B cell (primary cell): Measurements from ENCODE around the gene HTT. TPM values are rescaled to one million over a fixed set of nuclear protein-coding genes. Genes with fewer than 3 reads are reported as not detected.

ENCODE experiments used
- ATAC-seq: fragments of 200-7000 bp; cut with Tn5 transposase; one replicate; pipeline ENCODE4 v1.10.0; 2021; ENCODE audit warnings: low read depth, mild to moderate bottlenecking, moderate number of reproducible peaks, moderate library complexity
- CTCF ChIA-PET: fragments of 350-600 bp; sonication (Branson Sonifier 250); formaldehyde crosslinking; loops from one replicate; lab custom pipeline; 2021; ENCODE audit warnings: antibody characterized with exemption, inconsistent platforms; lab: Charles Lee
- POLR2A ChIA-PET: fragments of 350-600 bp; sonication (Branson Sonifier 250); formaldehyde crosslinking; loops from one replicate; lab custom pipeline; 2021; ENCODE audit warnings: antibody characterized with exemption; lab: Charles Lee
- DNase-seq: peaks from one replicate; pipeline ENCODE4 v3.0.0; 2013
- H2AFZ ChIP-seq: 2 replicates; pipeline ENCODE4 v1.6.1; 2012; ENCODE audit warnings: mild to moderate bottlenecking, low read depth, low read length; ENCODE audit not compliant: insufficient read depth, poor library complexity, severe bottlenecking
- H3K27ac ChIP-seq, 2 donors: 1 replicate in 1 of 2; 2 replicates in 1 of 2; pipeline ENCODE4 v1.5.1; 2012 to 2013; ENCODE audit warnings: low read length in 2 of 2, mild to moderate bottlenecking in 2 of 2, moderate library complexity in 1 of 2
- H3K27me3 ChIP-seq, 4 experiments: fragments of 200-600 bp in 1 of 4; sonication (generic) in 1 of 4; replicated peaks in 1 of 4; 1 replicate in 2 of 4; 2 replicates in 2 of 4; pipeline versions ENCODE4 v1.6.1 to v1.7.0; 2013 to 2016; ENCODE audit warnings: low read length in 3 of 4, mild to moderate bottlenecking in 2 of 4, mixed read lengths in 1 of 4, moderate library complexity in 1 of 4; ENCODE audit not compliant: insufficient read depth in 4 of 4, control insufficient read depth in 3 of 4; ENCODE audit errors: control extremely low read depth in 1 of 4
- H3K36me3 ChIP-seq, 2 experiments: replicated peaks in 1 of 2; 1 replicate in 1 of 2; 2 replicates in 1 of 2; pipeline versions ENCODE4 v1.6.1 to v1.7.1; 2013; ENCODE audit warnings: low read length in 1 of 2; ENCODE audit not compliant: insufficient read depth in 2 of 2, control insufficient read depth in 1 of 2; ENCODE audit errors: control extremely low read depth in 1 of 2, extremely low read depth in 1 of 2
- H3K4me1 ChIP-seq, 2 donors: fragments of 200-600 bp in 1 of 2; sonication (generic) in 1 of 2; 1 replicate in 1 of 2; 2 replicates in 1 of 2; pipeline versions ENCODE4 v1.5.1 to v1.6.1; 2013 to 2017; ENCODE audit warnings: low read length in 2 of 2; ENCODE audit not compliant: control insufficient read depth in 2 of 2, insufficient read depth in 2 of 2
- H3K4me2 ChIP-seq: replicated peaks from 2 replicates; pipeline ENCODE3; 2012; ENCODE audit warnings: mild to moderate bottlenecking, low read depth, low read length; ENCODE audit not compliant: poor library complexity, severe bottlenecking
- H3K4me3 ChIP-seq, 5 experiments: fragments of 200-600 bp in 1 of 5; sonication (generic) in 1 of 5; 1 replicate in 3 of 5; 2 replicates in 2 of 5; pipeline versions ENCODE4 v1.5.1 to v1.7.0; 2011 to 2016; ENCODE audit warnings: low read length in 4 of 5, mild to moderate bottlenecking in 4 of 5, low read depth in 2 of 5, control low read depth in 1 of 5, moderate library complexity in 1 of 5; ENCODE audit not compliant: insufficient read depth in 1 of 5; ENCODE audit errors: control extremely low read depth in 1 of 5, extremely low read depth in 1 of 5
- H3K79me2 ChIP-seq: fragments of 200-600 bp; sonication (generic); one replicate; pipeline ENCODE4 v1.6.0; 2016; ENCODE audit warnings: low read length; ENCODE audit not compliant: control insufficient read depth, insufficient read depth
- H3K9ac ChIP-seq: fragments of 200-600 bp; sonication (generic); 2 replicates; pipeline ENCODE4 v1.6.1; 2017; ENCODE audit warnings: mild to moderate bottlenecking, low read length, moderate library complexity
- H3K9me3 ChIP-seq, 3 donors: one replicate each; pipeline versions ENCODE4 v1.6.1 to v1.7.1; 2013; ENCODE audit warnings: low read length in 2 of 3; ENCODE audit not compliant: control insufficient read depth in 2 of 3, insufficient read depth in 1 of 3; ENCODE audit errors: control extremely low read depth in 1 of 3
- H4K20me1 ChIP-seq: 2 replicates; pipeline ENCODE4 v1.6.0; 2012; ENCODE audit warnings: mild to moderate bottlenecking, low read length; ENCODE audit not compliant: insufficient read depth, control insufficient read depth, poor library complexity, severe bottlenecking
- H3K27ac Mint-ChIP-seq: one replicate; pipeline ENCODE4 v1.8.0; 2021; ENCODE audit warnings: mixed read lengths
- H3K27me3 Mint-ChIP-seq: one replicate; pipeline ENCODE4 v1.8.0; 2021; ENCODE audit warnings: mixed read lengths
- H3K4me1 Mint-ChIP-seq: one replicate; pipeline ENCODE4 v1.8.0; 2021; ENCODE audit warnings: mixed read lengths
- H3K4me3 Mint-ChIP-seq: one replicate; pipeline ENCODE4 v1.8.0; 2021; ENCODE audit warnings: mixed read lengths
- H3K9me3 Mint-ChIP-seq: one replicate; pipeline ENCODE4 v1.8.0; 2022; ENCODE audit warnings: mixed read lengths; ENCODE audit not compliant: insufficient read depth
- CTCF ChIP-seq: fragments of 200-600 bp; IDR thresholded peaks from one replicate; pipeline ENCODE4 v1.8.0; 2022; ENCODE audit warnings: antibody characterized with exemption, mild to moderate bottlenecking
- EZH2 ChIP-seq: IDR thresholded peaks from 2 replicates; pipeline ENCODE4 v1.6.1; 2012; ENCODE audit warnings: borderline replicate concordance, low read depth, mild to moderate bottlenecking, moderate library complexity, low read length; ENCODE audit not compliant: insufficient read depth, poor library complexity, severe bottlenecking
- WGBS: methylation state at CpG from one replicate; pipeline ENCODE4 v1.1.5; 2013; ENCODE audit warnings: missing lambda C conversion rate; ENCODE audit not compliant: insufficient coverage; 5-methylcytosine and 5-hydroxymethylcytosine counted together
- intact Hi-C: fragments of 100-400 bp; cut with micrococcal nuclease; formaldehyde crosslinking; loops from one replicate; pipeline ENCODE4 v1.10.0; 2022
- polyA plus RNA-seq: library from polyadenylated mRNA; depleted of rRNA; stranded (reverse); fragments of >200 nt; gene quantifications from 2 replicates; pipeline ENCODE4 v1.2.3, GENCODE V29; 2012
- total RNA-seq, 2 donors: library from RNA; stranded (reverse); fragments of 120-200 nt in 1 of 2; gene quantifications; 1 replicate in 1 of 2; 2 replicates in 1 of 2; pipeline versions ENCODE4 v1.2.3 to v1.2.4, GENCODE V29; 2013 to 2022

HTT gene
- total and polyA plus RNA-seq, 2 donors (not counting 1 experiment from before 2014, with no cell fraction given), result 52.8 to 195 TPM

GRCh38 chr4:3239998-3240920, 165.8 kb downstream of the HTT start:
- no peaks in the 10 kb centered on the region for H3K9me3 Mint-ChIP-seq
- H3K27ac ChIP-seq, result no peak overlapping the region
- no peak overlapping the region for H2AFZ ChIP-seq
- no peak overlapping the region for H3K4me2 ChIP-seq
- ATAC-seq (no peak), DNase-seq (no peak)
- ChIA-PET POLR2A (no interaction called here), CTCF (no interaction called here)
- H3K9ac ChIP-seq, result no peak overlapping the region
- H3K4me1 Mint-ChIP-seq, result peaks cover 1% of the 10 kb centered on the region
- no peak overlapping the region for H3K4me3 ChIP-seq
- H3K79me2 ChIP-seq, result no peaks in the 10 kb centered on the region
- WGBS, result 96% methylated on average over 26 of the region's 29 CpGs
- no peaks in the 10 kb centered on the region for H4K20me1 ChIP-seq
- no peak for TF ChIP-seq EZH2
- TF ChIP-seq CTCF, result no peak
- intact Hi-C loops, result no loop called here
- H3K4me3 Mint-ChIP-seq, result no peak overlapping the region
- peaks cover 0 to 52% of the 10 kb centered on the region in 2 experiments for H3K36me3 ChIP-seq
- H3K27ac Mint-ChIP-seq, result no peak overlapping the region
- no peaks in the 10 kb centered on the region for H3K27me3 ChIP-seq
- H3K27me3 Mint-ChIP-seq, result no peaks in the 10 kb centered on the region
- no peaks in the 10 kb centered on the region for H3K4me1 ChIP-seq
- no peaks in the 10 kb centered on the region for H3K9me3 ChIP-seq

- H3K4me3 Mint-ChIP-seq, result no peak overlapping the region
Measured at GRCh38 chr4:3240936-3241522, 166.5 kb downstream of the HTT start.

More at GRCh38 chr4:3240936-3241522, 166.5 kb downstream of the HTT start:
- intact Hi-C loops, result no loop called here
- no peak overlapping the region for H3K9ac ChIP-seq
- ChIA-PET CTCF (interaction anchor here (0.6 to 1.2 kb wide), 2 partner anchors 68 to 240 kb away, joined by 3 read pairs; no protein-coding TSS in a partner anchor), POLR2A (no interaction called here)
- H2AFZ ChIP-seq, result no peak overlapping the region
- no peak for DNase-seq
- no peaks in the 10 kb centered on the region for H3K4me1 ChIP-seq
- no peaks in the 10 kb centered on the region for H3K79me2 ChIP-seq
- no peak for ATAC-seq
- H3K4me1 Mint-ChIP-seq, result peaks cover 1% of the 10 kb centered on the region
- no peak overlapping the region for H3K27ac ChIP-seq
- no peaks in the 10 kb centered on the region for H3K27me3 Mint-ChIP-seq
- H4K20me1 ChIP-seq, result no peaks in the 10 kb centered on the region
- TF ChIP-seq EZH2, result no peak
- no peak for TF ChIP-seq CTCF
- H3K4me3 ChIP-seq, result no peak overlapping the region
- H3K27ac Mint-ChIP-seq, result no peak overlapping the region
- no peaks in the 10 kb centered on the region for H3K9me3 Mint-ChIP-seq
- 88% methylated on average over 13 of the region's 13 CpGs for WGBS
- H3K27me3 ChIP-seq, result no peaks in the 10 kb centered on the region
- H3K36me3 ChIP-seq, result peaks cover 0 to 45% of the 10 kb centered on the region in 2 experiments
- H3K4me2 ChIP-seq, result no peak overlapping the region
- H3K9me3 ChIP-seq, result no peaks in the 10 kb centered on the region
